PC-3 (cell line): ENCODE results near the gene CIB2. TPM values are rescaled to one million over a fixed set of nuclear protein-coding genes. Genes with fewer than 3 reads are reported as not detected.

ENCODE experiments used
- ATAC-seq: fragments of 200-7000 bp; cut with Tn5 transposase; 2 replicates; pipeline ENCODE4 v1.9.1; 2020; ENCODE audit warnings: mild to moderate bottlenecking, moderate library complexity
- BruUV-seq: library from RNA; stranded (reverse); fragments of 400-500 nt; replicated peaks from 2 replicates; lab custom pipeline; 2021; lab: Mats Ljungman, UMichigan
- CTCF ChIA-PET: fragments of 300-600 bp; sonication (Branson Sonifier 250); formaldehyde crosslinking; loops from one replicate; lab custom pipeline; 2022; ENCODE audit warnings: antibody characterized with exemption; lab: Charles Lee
- POLR2A ChIA-PET: fragments of 300-600 bp; sonication (Branson Sonifier 250); formaldehyde crosslinking; loops from one replicate; lab custom pipeline; 2022; ENCODE audit warnings: antibody characterized with exemption; ENCODE audit not compliant: unreplicated experiment; lab: Charles Lee
- DNase-seq: peaks from one replicate; pipeline ENCODE4 v3.0.0-alpha.2; 2015
- H2AFZ ChIP-seq: fragments of 300-600 bp; sonication (generic); 2 replicates; pipeline ENCODE4 v1.6.0; 2016; ENCODE audit warnings: antibody characterized with exemption, low read length
- H3F3A ChIP-seq: fragments of 300-600 bp; sonication (generic); one replicate; pipeline ENCODE4 v1.6.0; 2017; ENCODE audit warnings: antibody characterized with exemption, low read length, control low read depth, mild to moderate bottlenecking; ENCODE audit not compliant: unreplicated experiment
- H3K27ac ChIP-seq: fragments of 300-600 bp; sonication (generic); 2 replicates; pipeline ENCODE4 v1.5.1; 2016; ENCODE audit warnings: mild to moderate bottlenecking, low read length
- H3K27me3 ChIP-seq: fragments of 300-600 bp; sonication (generic); 2 replicates; pipeline ENCODE4 v1.6.1; 2016; ENCODE audit warnings: low read length, mixed read lengths
- H3K36me3 ChIP-seq: fragments of 300-600 bp; sonication (generic); 2 replicates; pipeline ENCODE4 v1.6.1; 2016; ENCODE audit warnings: low read depth, mixed run types, low read length, mixed read lengths
- H3K4me1 ChIP-seq: fragments of 300-600 bp; sonication (generic); 2 replicates; pipeline ENCODE4 v1.5.1; 2016; ENCODE audit warnings: low read length; ENCODE audit not compliant: insufficient read depth
- H3K4me2 ChIP-seq: fragments of 300-600 bp; sonication (generic); 2 replicates; pipeline ENCODE4 v1.6.0; 2016; ENCODE audit warnings: low read length
- H3K4me3 ChIP-seq: fragments of 300-600 bp; sonication (generic); 2 replicates; pipeline ENCODE4 v1.5.1; 2016; ENCODE audit warnings: mild to moderate bottlenecking, low read length, mixed read lengths
- H3K79me2 ChIP-seq: fragments of 300-600 bp; sonication (generic); 2 replicates; pipeline ENCODE4 v1.6.1; 2017; ENCODE audit warnings: low read length, mixed read lengths
- H3K9ac ChIP-seq: fragments of 300-600 bp; sonication (generic); 2 replicates; pipeline ENCODE4 v1.6.0; 2016; ENCODE audit warnings: mild to moderate bottlenecking, low read length
- H3K9me2 ChIP-seq: fragments of 300-600 bp; sonication (generic); replicated peaks from 2 replicates; pipeline ENCODE4 v1.6.1; 2016; ENCODE audit warnings: mixed run types, low read length, mixed read lengths
- H3K9me3 ChIP-seq: fragments of 300-600 bp; sonication (generic); 2 replicates; pipeline ENCODE4 v1.6.1; 2016; ENCODE audit warnings: low read length, mixed read lengths
- H4K20me1 ChIP-seq: fragments of 300-600 bp; sonication (generic); 2 replicates; pipeline ENCODE4 v1.6.1; 2016; ENCODE audit warnings: low read length, mixed read lengths
- EZH2 ChIP-seq: fragments of 300-600 bp; sonication (generic); IDR thresholded peaks from one replicate; pipeline ENCODE4 v1.6.1; 2017; ENCODE audit warnings: antibody characterized with exemption, mild to moderate bottlenecking, low read length; ENCODE audit not compliant: unreplicated experiment
- EZH2phosphoT487 ChIP-seq: fragments of 300-600 bp; sonication (generic); IDR thresholded peaks from 2 replicates; pipeline ENCODE4 v1.6.1; 2018; ENCODE audit warnings: mild to moderate bottlenecking, antibody characterized with exemption, low read length, borderline replicate concordance
- intact Hi-C: fragments of 100-400 bp; cut with micrococcal nuclease; formaldehyde crosslinking; loops from 2 replicates; pipeline ENCODE4 v1.9.0; 2023
- total RNA-seq: library from RNA; depleted of rRNA; stranded (reverse); fragments of >200 nt; gene quantifications from 2 replicates; pipeline ENCODE4 v1.2.3, GENCODE V29; 2014
- TF ChIP-seq, protein P1 (sequence below): fragments of 300-600 bp; sonication (generic); conservative IDR thresholded peaks from 2 replicates; pipeline ENCODE4 v1.5.1; 2017; ENCODE audit warnings: antibody characterized with exemption, low read depth, mild to moderate bottlenecking, low read length

Gene CIB2
- total RNA-seq, 1 experiment from 2014 or later, result 10.4 TPM

DNA sequence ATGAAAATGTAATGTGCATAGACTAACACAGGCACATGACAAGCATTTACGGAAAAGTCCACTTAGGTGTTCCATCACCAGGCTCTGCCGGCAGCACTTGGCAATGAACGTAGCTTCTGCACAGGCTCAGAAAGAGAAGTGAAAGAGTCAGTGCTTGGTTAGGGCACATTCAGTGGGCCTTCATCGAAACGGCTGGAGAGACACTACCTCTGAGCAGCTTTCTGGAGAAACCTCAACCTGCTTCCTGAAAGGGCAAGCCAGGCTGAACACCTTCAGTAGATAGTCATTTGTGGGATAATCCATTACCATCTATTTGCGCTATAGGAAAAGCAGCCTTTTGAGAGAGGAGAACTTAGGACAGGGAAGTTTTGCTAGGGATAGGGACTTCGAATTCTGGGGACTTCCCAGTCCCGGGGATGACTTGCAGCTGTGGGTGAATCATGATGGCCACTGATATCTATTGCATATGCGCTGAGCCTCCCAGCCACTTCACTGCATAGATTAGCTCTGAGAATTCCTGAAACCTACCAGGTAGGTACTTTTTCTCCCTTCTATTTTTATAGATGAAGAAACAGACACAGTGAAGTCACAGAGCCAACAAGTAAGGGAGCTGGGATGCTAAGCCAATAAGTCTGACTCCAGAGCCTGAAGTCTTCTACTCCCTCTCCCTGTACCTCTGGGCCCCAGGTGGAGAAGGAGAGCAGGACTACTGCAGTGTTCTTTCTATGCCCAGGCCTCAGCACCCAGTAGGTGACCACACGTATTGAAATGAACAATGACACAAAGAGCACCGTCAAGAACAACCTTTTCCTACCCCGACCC is 43.1 kb downstream of the CIB2 start:
- H2AFZ ChIP-seq, result no peak overlapping the region
- POLR2A ChIA-PET, result interaction anchor here (0.5 kb wide), 1 partner anchor 17 kb away, joined by 3 read pairs; no protein-coding TSS in a partner anchor
- ATAC-seq, result no peak
- H3K36me3 ChIP-seq, result no peaks in the 10 kb centered on the region
- H4K20me1 ChIP-seq, result no peaks in the 10 kb centered on the region
- no peaks in the 10 kb centered on the region for H3K27me3 ChIP-seq
- DNase-seq, result no peak
- TF ChIP-seq EZH2 (no peak), EZH2phosphoT487 (no peak)
- TF ChIP-seq, protein P1, sequence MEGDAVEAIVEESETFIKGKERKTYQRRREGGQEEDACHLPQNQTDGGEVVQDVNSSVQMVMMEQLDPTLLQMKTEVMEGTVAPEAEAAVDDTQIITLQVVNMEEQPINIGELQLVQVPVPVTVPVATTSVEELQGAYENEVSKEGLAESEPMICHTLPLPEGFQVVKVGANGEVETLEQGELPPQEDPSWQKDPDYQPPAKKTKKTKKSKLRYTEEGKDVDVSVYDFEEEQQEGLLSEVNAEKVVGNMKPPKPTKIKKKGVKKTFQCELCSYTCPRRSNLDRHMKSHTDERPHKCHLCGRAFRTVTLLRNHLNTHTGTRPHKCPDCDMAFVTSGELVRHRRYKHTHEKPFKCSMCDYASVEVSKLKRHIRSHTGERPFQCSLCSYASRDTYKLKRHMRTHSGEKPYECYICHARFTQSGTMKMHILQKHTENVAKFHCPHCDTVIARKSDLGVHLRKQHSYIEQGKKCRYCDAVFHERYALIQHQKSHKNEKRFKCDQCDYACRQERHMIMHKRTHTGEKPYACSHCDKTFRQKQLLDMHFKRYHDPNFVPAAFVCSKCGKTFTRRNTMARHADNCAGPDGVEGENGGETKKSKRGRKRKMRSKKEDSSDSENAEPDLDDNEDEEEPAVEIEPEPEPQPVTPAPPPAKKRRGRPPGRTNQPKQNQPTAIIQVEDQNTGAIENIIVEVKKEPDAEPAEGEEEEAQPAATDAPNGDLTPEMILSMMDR, result no peak
- H3K9me2 ChIP-seq, result no peaks in the 10 kb centered on the region
- no peak overlapping the region for H3K9ac ChIP-seq
- H3K9me3 ChIP-seq, result no peaks in the 10 kb centered on the region
- no peak overlapping the region for H3K27ac ChIP-seq
- no TSS peak for BruUV-seq
- intact Hi-C loops, result no loop called here
- H3F3A ChIP-seq, result no peaks in the 10 kb centered on the region
- H3K4me3 ChIP-seq, result no peak overlapping the region
- H3K79me2 ChIP-seq, result no peaks in the 10 kb centered on the region
- CTCF ChIA-PET, result no interaction called here
- no peak overlapping the region for H3K4me2 ChIP-seq
- H3K4me1 ChIP-seq, result no peaks in the 10 kb centered on the region

GRCh38 chr15:78085928-78086327 is 45.3 kb downstream of the CIB2 start:
- Histone ChIP-seq H3K9ac (no peak overlapping the region), H3K4me2 (no peak overlapping the region), H3F3A (no peaks in the 10 kb centered on the region), H3K36me3 (no peaks in the 10 kb centered on the region), H3K27me3 (no peaks in the 10 kb centered on the region), H4K20me1 (no peaks in the 10 kb centered on the region), H3K9me2 (no peaks in the 10 kb centered on the region), H3K9me3 (no peaks in the 10 kb centered on the region), H3K4me3 (no peak overlapping the region), H3K27ac (no peak overlapping the region), H2AFZ (no peak overlapping the region), H3K79me2 (no peaks in the 10 kb centered on the region), H3K4me1 (no peaks in the 10 kb centered on the region)
- no TSS peak for BruUV-seq
- intact Hi-C loops, result no loop called here
- TF ChIP-seq, protein P1, result no peak
- TF ChIP-seq EZH2phosphoT487 (no peak), EZH2 (no peak)
- no peak for ATAC-seq
- ChIA-PET CTCF (no interaction called here), POLR2A (no interaction called here)
- no peak for DNase-seq

DNA sequence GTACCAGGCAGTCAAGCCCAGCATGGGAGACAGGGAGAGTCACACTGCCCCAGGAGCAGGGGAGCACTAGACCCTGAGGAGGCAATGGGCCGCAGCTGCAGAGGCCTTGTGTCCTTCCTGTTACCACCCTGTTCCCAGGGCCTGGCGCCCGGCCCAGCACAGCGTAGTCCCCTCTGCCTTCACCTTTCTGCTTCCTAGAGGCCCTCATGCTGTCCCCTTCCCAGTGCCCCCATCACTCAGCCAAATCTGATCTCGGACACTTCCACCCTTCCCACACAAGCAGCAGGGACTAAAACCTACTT is 46.8 kb downstream of the CIB2 start:
- no peaks in the 10 kb centered on the region for H3K4me1 ChIP-seq
- no peak overlapping the region for H3K4me3 ChIP-seq
- H3K36me3 ChIP-seq, result no peaks in the 10 kb centered on the region
- no peak for DNase-seq
- H3K27me3 ChIP-seq, result no peaks in the 10 kb centered on the region
- intact Hi-C loops, result no loop called here
- no peak overlapping the region for H3K27ac ChIP-seq
- H3K9me3 ChIP-seq, result no peaks in the 10 kb centered on the region
- no peaks in the 10 kb centered on the region for H3F3A ChIP-seq
- H3K4me2 ChIP-seq, result no peak overlapping the region
- TF ChIP-seq, protein P1, result no peak
- no peak for TF ChIP-seq EZH2phosphoT487
- TF ChIP-seq EZH2, result no peak
- ChIA-PET CTCF (no interaction called here), POLR2A (no interaction called here)
- H3K9me2 ChIP-seq, result no peaks in the 10 kb centered on the region
- no peak for ATAC-seq
- no peak overlapping the region for H2AFZ ChIP-seq
- no peaks in the 10 kb centered on the region for H3K79me2 ChIP-seq
- no TSS peak for BruUV-seq
- no peak overlapping the region for H3K9ac ChIP-seq
- H4K20me1 ChIP-seq, result no peaks in the 10 kb centered on the region
